Upper lobe of right lung (tissue), 1 donor: Measurements from ENCODE around the gene RAB1A. TPM values are rescaled to one million over a fixed set of nuclear protein-coding genes. Genes with fewer than 3 reads are reported as not detected.
"Not testable (repeated sequence)": the region's sequence is repeated elsewhere in the genome, so short reads cannot be mapped to it uniquely, and the experiment has no call there.

Experiments used
- ATAC-seq: fragments of 200-7000 bp; cut with Tn5 transposase; one replicate; pipeline ENCODE4 v1.9.1; 2020; ENCODE audit warnings: mild to moderate bottlenecking, moderate library complexity
- DNase-seq: peaks from one replicate; pipeline ENCODE4 v3.0.0-alpha.2; 2020
- H3K27ac ChIP-seq: fragments of 200-600 bp; one replicate; pipeline ENCODE4 v1.8.0; 2022
- H3K27me3 ChIP-seq: fragments of 200-600 bp; one replicate; pipeline ENCODE4 v1.8.0; 2022; ENCODE audit warnings: mild to moderate bottlenecking
- H3K36me3 ChIP-seq: fragments of 200-600 bp; one replicate; pipeline ENCODE4 v1.8.0; 2022
- H3K4me1 ChIP-seq: fragments of 200-600 bp; one replicate; pipeline ENCODE4 v1.8.0; 2022
- H3K4me3 ChIP-seq: fragments of 200-600 bp; one replicate; pipeline ENCODE4 v1.8.0; 2022; ENCODE audit warnings: mild to moderate bottlenecking
- H3K9me3 ChIP-seq: fragments of 200-600 bp; one replicate; pipeline ENCODE4 v1.8.0; 2022
- intact Hi-C: fragments of 100-400 bp; cut with DNase I; formaldehyde crosslinking; loops from one replicate; pipeline ENCODE4 v1.11.0; 2022
- total RNA-seq: library from RNA; stranded (reverse); fragmentation: NEBNext Ultra II Directional; extraction: Animal tissue kit (Norgen Biotek cat#: 25700); gene quantifications from one replicate; pipeline ENCODE4 v1.2.1, GENCODE V29; 2021
- TF ChIP-seq, protein P1 (sequence below): fragments of 200-600 bp; IDR thresholded peaks from one replicate; pipeline ENCODE4 v1.8.0; 2022; ENCODE audit warnings: antibody characterized with exemption
- donor health status: DM: no; HTN: yes; CAD: no; lungs with severe emphysema.

The RAB1A gene
- total RNA-seq, 1 donor from 2014 or later: 151 TPM

DNA sequence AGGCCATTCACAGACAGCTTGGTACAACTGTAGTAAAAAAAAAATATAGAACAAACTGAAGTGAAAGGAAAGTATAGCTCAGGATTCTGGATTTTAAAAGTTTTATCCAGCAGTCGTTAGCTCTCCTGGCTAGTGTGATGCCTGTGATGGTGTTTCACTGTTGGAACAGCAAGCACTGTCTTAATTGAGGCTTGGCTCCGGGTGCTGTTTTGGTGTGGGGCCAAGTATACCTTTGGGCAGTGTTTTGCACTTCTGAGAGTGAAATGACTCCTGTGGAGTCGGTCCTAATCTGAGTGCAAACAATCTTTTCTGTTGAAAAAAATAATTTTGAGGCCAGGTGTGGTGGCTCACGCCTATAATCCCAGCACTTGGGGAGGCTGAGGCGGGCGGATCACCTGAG is 28.7 kb upstream of the RAB1A start:
- ATAC-seq (no peak), DNase-seq (no peak)
- TF ChIP-seq, protein P1, sequence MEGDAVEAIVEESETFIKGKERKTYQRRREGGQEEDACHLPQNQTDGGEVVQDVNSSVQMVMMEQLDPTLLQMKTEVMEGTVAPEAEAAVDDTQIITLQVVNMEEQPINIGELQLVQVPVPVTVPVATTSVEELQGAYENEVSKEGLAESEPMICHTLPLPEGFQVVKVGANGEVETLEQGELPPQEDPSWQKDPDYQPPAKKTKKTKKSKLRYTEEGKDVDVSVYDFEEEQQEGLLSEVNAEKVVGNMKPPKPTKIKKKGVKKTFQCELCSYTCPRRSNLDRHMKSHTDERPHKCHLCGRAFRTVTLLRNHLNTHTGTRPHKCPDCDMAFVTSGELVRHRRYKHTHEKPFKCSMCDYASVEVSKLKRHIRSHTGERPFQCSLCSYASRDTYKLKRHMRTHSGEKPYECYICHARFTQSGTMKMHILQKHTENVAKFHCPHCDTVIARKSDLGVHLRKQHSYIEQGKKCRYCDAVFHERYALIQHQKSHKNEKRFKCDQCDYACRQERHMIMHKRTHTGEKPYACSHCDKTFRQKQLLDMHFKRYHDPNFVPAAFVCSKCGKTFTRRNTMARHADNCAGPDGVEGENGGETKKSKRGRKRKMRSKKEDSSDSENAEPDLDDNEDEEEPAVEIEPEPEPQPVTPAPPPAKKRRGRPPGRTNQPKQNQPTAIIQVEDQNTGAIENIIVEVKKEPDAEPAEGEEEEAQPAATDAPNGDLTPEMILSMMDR: no peak
- H3K36me3 ChIP-seq: no peaks in the 10 kb centered on the region
- no peak overlapping the region for H3K27ac ChIP-seq
- H3K4me3 ChIP-seq: no peak overlapping the region
- H3K27me3 ChIP-seq: no peaks in the 10 kb centered on the region
- H3K4me1 ChIP-seq: no peaks in the 10 kb centered on the region
- intact Hi-C loops: no loop called here
- H3K9me3 ChIP-seq: no peaks in the 10 kb centered on the region

DNA sequence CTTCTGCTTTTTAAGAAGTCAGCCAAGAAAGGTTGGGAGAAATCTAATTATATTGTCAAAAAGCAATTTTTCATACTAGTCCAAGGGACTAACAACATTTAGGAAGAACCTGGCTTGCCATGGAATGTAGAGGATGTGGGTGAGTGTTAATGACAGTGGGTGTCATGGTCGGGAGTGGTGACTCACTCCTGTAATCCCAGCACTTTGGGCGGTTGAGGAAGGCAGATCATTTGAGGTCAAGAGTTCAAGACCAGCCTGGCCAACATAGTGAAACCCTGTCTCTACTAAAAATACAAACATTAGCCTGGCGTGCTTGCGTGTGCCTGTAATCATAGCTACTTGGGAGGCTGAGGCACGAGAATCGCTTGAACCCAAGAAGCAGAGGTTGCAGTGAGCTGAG is 27.9 kb upstream of the RAB1A start:
- intact Hi-C loops: not testable (repeated sequence)

DNA sequence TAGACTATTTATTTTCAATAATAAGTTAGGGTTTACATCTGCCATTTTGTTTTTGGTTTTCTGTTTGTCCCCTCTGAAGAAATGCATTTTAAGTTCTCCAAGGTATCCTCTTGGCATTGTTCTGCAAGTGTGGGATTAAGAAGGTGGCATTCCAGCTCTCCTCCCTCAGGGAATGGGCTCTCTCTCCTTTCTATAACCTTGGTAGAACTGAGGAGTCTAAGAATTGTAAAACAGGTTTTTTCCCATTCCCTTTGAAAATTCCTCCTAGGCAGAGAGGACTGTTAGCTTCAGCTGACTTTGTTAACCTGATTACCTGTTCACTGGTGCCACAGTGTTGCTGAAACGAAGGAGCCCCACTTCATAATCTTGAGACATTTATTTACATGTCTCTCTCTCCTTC is 26.1 kb upstream of the RAB1A start:
- no peaks in the 10 kb centered on the region for H3K27me3 ChIP-seq
- no peaks in the 10 kb centered on the region for H3K9me3 ChIP-seq
- H3K36me3 ChIP-seq: no peaks in the 10 kb centered on the region
- H3K4me1 ChIP-seq: no peaks in the 10 kb centered on the region
- no peak for ATAC-seq
- intact Hi-C loops: no loop called here
- H3K4me3 ChIP-seq: no peak overlapping the region
- TF ChIP-seq, protein P1: no peak
- H3K27ac ChIP-seq: no peak overlapping the region
- no peak for DNase-seq

More for the DNA sequence above, 27.9 kb upstream of the RAB1A start:
- H3K27me3 ChIP-seq, H3K9me3 ChIP-seq, H3K4me3 ChIP-seq, H3K4me1 ChIP-seq, DNase-seq, ATAC-seq, H3K27ac ChIP-seq, H3K36me3 ChIP-seq: not testable (repeated sequence)

- Histone ChIP-seq H3K27ac (no peak overlapping the region), H3K36me3 (no peaks in the 10 kb centered on the region), H3K4me1 (no peaks in the 10 kb centered on the region), H3K9me3 (no peaks in the 10 kb centered on the region), H3K4me3 (no peak overlapping the region), H3K27me3 (no peaks in the 10 kb centered on the region)
- ATAC-seq (no peak), DNase-seq (no peak)
- intact Hi-C loops: no loop called here
- TF ChIP-seq, protein P1: no peak
Observed at GRCh38 chr2:65153515-65153914, 23.6 kb upstream of the RAB1A start.

DNA sequence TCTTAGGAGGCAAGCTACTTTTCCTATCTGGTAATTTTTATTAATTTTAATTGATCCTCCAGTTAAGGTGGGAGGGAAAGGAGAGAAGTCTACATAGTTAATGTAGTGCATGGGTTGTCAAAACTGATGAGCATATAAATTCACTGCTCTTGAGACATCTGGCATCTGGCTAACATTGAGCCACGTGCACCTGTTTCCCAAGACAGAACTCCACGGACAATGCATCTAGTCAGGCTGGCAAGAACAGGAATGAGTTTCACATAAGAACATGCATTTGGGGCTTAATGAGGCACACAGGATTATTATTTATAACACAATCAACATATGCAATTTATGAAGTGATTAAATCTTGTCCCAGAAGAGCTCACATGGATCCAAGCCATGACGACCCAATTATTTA is 16.2 kb upstream of the RAB1A start:
- no peak for ATAC-seq
- no peaks in the 10 kb centered on the region for H3K9me3 ChIP-seq
- no peak overlapping the region for H3K27ac ChIP-seq
- H3K4me1 ChIP-seq: no peaks in the 10 kb centered on the region
- no peak for DNase-seq
- TF ChIP-seq, protein P1: no peak
- no peak overlapping the region for H3K4me3 ChIP-seq
- intact Hi-C loops: no loop called here
- H3K36me3 ChIP-seq: no peaks in the 10 kb centered on the region
- H3K27me3 ChIP-seq: no peaks in the 10 kb centered on the region

- Histone ChIP-seq H3K36me3 (no peaks in the 10 kb centered on the region), H3K27me3 (no peaks in the 10 kb centered on the region), H3K4me1 (no peaks in the 10 kb centered on the region), H3K4me3 (no peak overlapping the region), H3K27ac (no peak overlapping the region), H3K9me3 (no peaks in the 10 kb centered on the region)
- DNase-seq (no peak), ATAC-seq (no peak)
- TF ChIP-seq, protein P1: no peak
- intact Hi-C loops: no loop called here
Observed at GRCh38 chr2:65144571-65144970, 14.7 kb upstream of the RAB1A start.
